Measurements from ENCODE around the gene RAB7B.

- no peak for TF ChIP-seq EZH2 (IDR thresholded peaks at IDR 0.05; ENCODE audit: insufficient read depth, poor library complexity, severe bottlenecking)
- no peak for TF ChIP-seq EZH2phosphoT487 (IDR thresholded peaks at IDR 0.05; ENCODE audit: insufficient read depth, low read depth)
Measured at GRCh38 chr1:205971082-205971481, 32.1 kb downstream of the RAB7B start.

Measured in GM23248 (cell line).